Measurements from ENCODE around the gene SLC16A2.

Gene SLC16A2

GRCh38 chrX:74372272-74372671, 49.0 kb upstream of the SLC16A2 start (continued):
- TF ChIP-seq PRDM10 (tag by site-specific recombination; IDR thresholded peaks at IDR 0.05), result no peak
- TF ChIP-seq FEZF1 (tag by site-specific recombination; IDR thresholded peaks at IDR 0.05), result no peak
- no peak for TF ChIP-seq ZNF148 (tag by site-specific recombination; IDR thresholded peaks at IDR 0.05; ENCODE audit: borderline replicate concordance)

- H3K4me1 ChIP-seq (ENCODE audit: control insufficient read depth, insufficient read depth, low read length), result no peaks in the 10 kb centered on the region
- peaks cover 2% of the 10 kb centered on the region; the same call in 1 of the 2 replicates for H3K9me3 ChIP-seq (ENCODE audit: control insufficient read depth, insufficient read depth, low read depth, low read length)
- ChIA-PET CTCF (interaction anchor here (1.5 kb wide), 1 partner anchor 33 kb away, joined by 5 read pairs; no protein-coding TSS in a partner anchor), POLR2A (no interaction called here)
- H3K27ac ChIP-seq (ENCODE audit: extremely low read depth, low read depth, low read length), result no peak overlapping the region
- TF ChIP-seq ATF2 (tag by site-specific recombination; IDR thresholded peaks at IDR 0.05; ENCODE audit: low read depth) (no peak), SETDB1 (IDR thresholded peaks at IDR 0.05; ENCODE audit: insufficient read length, low read length) (peak; percentile 95)
- no peaks in the 10 kb centered on the region for H3K36me3 ChIP-seq (ENCODE audit: control insufficient read depth in 2 of 2, insufficient read depth in 1 of 2, low read length in 2 of 2)
- no peak overlapping the region for H3K4me3 ChIP-seq (ENCODE audit: low read depth, low read length)
These were observed 44.0 kb upstream of the SLC16A2 start for GRCh38 chrX:74377282-74377681.

GRCh38 chrX:74382613-74383012, 38.7 kb upstream of the SLC16A2 start:
- ChIA-PET POLR2A (no interaction called here), CTCF (interaction anchor here (0.6 to 3.5 kb wide), 32 partner anchors 10 to 527 kb away, joined by 3 to 25 read pairs (median 5); no protein-coding TSS in a partner anchor)
- Histone ChIP-seq H3K27ac (ENCODE audit: extremely low read depth, low read depth, low read length) (no peak overlapping the region), H3K9me3 (ENCODE audit: control insufficient read depth, insufficient read depth, low read depth, low read length) (peaks cover 4% of the 10 kb centered on the region), H3K4me3 (ENCODE audit: low read depth, low read length) (no peak overlapping the region), H3K36me3 (ENCODE audit: control insufficient read depth in 2 of 2, insufficient read depth in 1 of 2, low read length in 2 of 2) (no peaks in the 10 kb centered on the region), H3K4me1 (ENCODE audit: control insufficient read depth, insufficient read depth, low read length) (no peaks in the 10 kb centered on the region)
- TF ChIP-seq KLF17 (tag by site-specific recombination; IDR thresholded peaks at IDR 0.05) (0 out of 2 replicates have a peak, but pooled peaks have one; percentile 27), HOXC10 (CRISPR knock-in tag; IDR thresholded peaks at IDR 0.05) (0 out of 2 replicates have a peak, but pooled peaks have one; percentile 51), MYNN (tag by site-specific recombination; IDR thresholded peaks at IDR 0.05; ENCODE audit: borderline replicate concordance) (no peak), CTCF (tag by site-specific recombination; IDR thresholded peaks at IDR 0.05) (peak; percentile 82), PRDM10 (tag by site-specific recombination; IDR thresholded peaks at IDR 0.05) (peak; percentile 60), ZIC2 (tag by site-specific recombination; IDR thresholded peaks at IDR 0.05) (no peak), ZBTB6 (tag by site-specific recombination; IDR thresholded peaks at IDR 0.05) (0 out of 2 replicates have a peak, but pooled peaks have one; percentile 41), ZNF654 (tag by site-specific recombination; IDR thresholded peaks at IDR 0.05; ENCODE audit: low read depth) (peak; percentile 75)

Data from HEK293 (cell line).